ENCODE data around the gene SFXN5.

Gene SFXN5

DNA sequence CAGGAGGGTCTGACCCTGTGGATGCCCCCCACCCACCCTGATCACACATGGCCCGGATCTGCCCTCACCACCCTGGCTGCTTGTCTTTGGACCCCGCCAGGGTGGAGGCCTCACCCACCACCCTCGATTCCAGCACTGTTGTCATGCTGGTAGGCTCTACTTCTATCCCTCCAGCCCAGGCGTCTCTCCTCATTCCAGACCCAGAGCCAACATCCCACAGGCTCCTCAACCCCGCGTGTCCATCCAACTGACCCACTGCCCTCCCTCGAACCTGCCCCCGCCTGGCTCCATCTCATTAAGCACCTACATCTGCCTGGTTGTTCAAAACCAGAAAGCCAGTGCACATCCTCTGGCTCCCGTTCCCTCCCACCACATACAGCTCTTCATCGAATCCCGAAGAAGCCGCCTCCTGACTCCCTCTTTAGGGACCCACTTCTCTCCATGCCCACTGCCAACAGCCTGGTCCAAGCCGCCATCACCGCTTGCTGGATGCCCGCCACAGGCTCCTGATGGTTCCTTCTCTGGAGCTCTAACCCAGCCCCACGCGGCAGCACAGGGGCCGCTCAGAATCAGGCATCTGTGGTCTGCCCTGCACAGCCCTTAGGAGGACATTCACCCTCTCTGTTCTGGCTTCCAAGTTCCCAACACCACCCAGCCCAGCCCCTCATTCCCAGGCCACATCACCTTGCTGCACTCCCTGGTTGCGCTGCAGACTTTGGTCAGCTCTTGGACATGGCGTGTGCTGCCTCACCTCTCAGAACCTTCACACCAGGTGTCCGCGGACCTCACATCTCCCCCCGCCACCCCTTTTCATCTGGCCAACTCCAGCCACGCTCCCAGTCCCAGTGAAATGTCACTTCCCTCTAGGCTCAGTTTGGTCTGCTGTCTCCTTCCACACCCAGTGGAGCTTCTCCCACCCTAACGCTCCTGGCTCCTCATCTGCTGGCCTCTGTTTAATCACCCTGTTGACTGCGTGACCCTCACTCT, 111.2 kb downstream of the SFXN5 start:
- H3K27me3 Mint-ChIP-seq: no peaks in the 10 kb centered on the region
- H3K36me3 Mint-ChIP-seq (ENCODE audit: insufficient read depth): peaks cover 4% of the 10 kb centered on the region
- no peak for ATAC-seq (replicated peaks; ENCODE audit: extremely low read depth, poor library complexity, severe bottlenecking)
- DNase-seq (ENCODE audit: low spot score in 2 of 2): no peak
- H3K27ac Mint-ChIP-seq (ENCODE audit: low read depth): peak overlapping the region; percentile 39
- peaks cover 52% of the 10 kb centered on the region for H3K4me1 Mint-ChIP-seq
- H3K9me3 Mint-ChIP-seq: no peaks in the 10 kb centered on the region
- no peak overlapping the region for H3K4me3 Mint-ChIP-seq

- H3K27me3 Mint-ChIP-seq: no peaks in the 10 kb centered on the region
- peak overlapping the region; percentile 33 for H3K27ac Mint-ChIP-seq (ENCODE audit: low read depth)
- no peaks in the 10 kb centered on the region for H3K9me3 Mint-ChIP-seq
- peaks cover 58% of the 10 kb centered on the region for H3K4me1 Mint-ChIP-seq
- DNase-seq (ENCODE audit: low spot score in 2 of 2): no peak
- no peak for ATAC-seq (replicated peaks; ENCODE audit: extremely low read depth, poor library complexity, severe bottlenecking)
- peaks cover 4% of the 10 kb centered on the region for H3K36me3 Mint-ChIP-seq (ENCODE audit: insufficient read depth)
- H3K4me3 Mint-ChIP-seq: no peak overlapping the region
These were observed 112.0 kb downstream of the SFXN5 start for GRCh38 chr2:72959554-72959953.

- H3K36me3 Mint-ChIP-seq (ENCODE audit: insufficient read depth): peaks cover 6% of the 10 kb centered on the region
- H3K4me1 Mint-ChIP-seq: peaks cover 66% of the 10 kb centered on the region
- peak overlapping the region; percentile 33 for H3K27ac Mint-ChIP-seq (ENCODE audit: low read depth)
- DNase-seq (ENCODE audit: low spot score in 2 of 2) (no peak), ATAC-seq (replicated peaks; ENCODE audit: extremely low read depth, poor library complexity, severe bottlenecking) (no peak)
- no peak overlapping the region for H3K4me3 Mint-ChIP-seq
- H3K9me3 Mint-ChIP-seq: no peaks in the 10 kb centered on the region
- H3K27me3 Mint-ChIP-seq: no peaks in the 10 kb centered on the region
These were observed 112.7 kb downstream of the SFXN5 start for GRCh38 chr2:72958542-72959385.

DNA sequence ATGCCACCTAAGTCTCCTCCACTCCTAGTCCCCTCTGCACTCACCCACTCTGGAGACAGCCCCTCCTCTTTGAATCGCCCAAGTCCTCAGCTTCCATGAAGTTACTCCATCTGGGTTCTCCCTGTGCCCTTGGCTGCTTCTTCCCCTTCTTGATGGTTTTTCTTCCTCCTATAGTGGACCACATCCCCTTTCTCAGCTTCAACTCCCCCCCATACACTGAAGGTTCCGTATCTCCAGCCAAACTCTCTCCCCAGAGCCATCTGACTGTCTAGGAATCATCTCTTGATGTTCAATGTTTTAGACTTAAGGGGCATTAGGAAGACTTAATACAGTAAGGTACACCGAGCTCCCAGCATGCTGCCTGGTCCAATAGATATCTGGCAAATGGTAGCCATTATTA, 114.6 kb downstream of the SFXN5 start:
- H3K36me3 Mint-ChIP-seq (ENCODE audit: insufficient read depth): peaks cover 6% of the 10 kb centered on the region

DNA sequence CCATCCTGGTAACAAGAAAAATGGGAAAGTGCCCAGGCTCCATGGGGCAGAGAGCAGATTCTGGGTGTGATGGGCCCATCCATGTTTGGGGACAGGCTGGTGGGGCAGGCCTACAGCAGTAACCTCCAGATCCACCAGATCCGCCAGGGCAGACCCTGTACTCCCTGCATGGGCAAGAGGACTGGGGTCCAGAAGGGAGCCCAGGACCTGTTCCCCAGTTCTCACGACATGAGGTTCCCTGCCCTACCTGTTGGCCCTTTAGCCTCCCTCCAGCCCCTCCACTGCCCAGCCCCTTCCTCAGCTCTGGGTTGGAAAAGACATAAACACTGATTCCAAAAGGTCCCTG, 115.5 kb downstream of the SFXN5 start:
- H3K36me3 Mint-ChIP-seq (ENCODE audit: insufficient read depth): peaks cover 4% of the 10 kb centered on the region
- no peak for ATAC-seq (replicated peaks; ENCODE audit: extremely low read depth, poor library complexity, severe bottlenecking)
- H3K4me1 Mint-ChIP-seq: peaks cover 69% of the 10 kb centered on the region
- H3K9me3 Mint-ChIP-seq: no peaks in the 10 kb centered on the region
- H3K27ac Mint-ChIP-seq (ENCODE audit: low read depth): no peak overlapping the region
- no peak for DNase-seq (ENCODE audit: low spot score in 2 of 2)
- no peaks in the 10 kb centered on the region for H3K27me3 Mint-ChIP-seq
- H3K4me3 Mint-ChIP-seq: no peak overlapping the region

More for the DNA sequence above, 114.6 kb downstream of the SFXN5 start:
- ATAC-seq (replicated peaks; ENCODE audit: extremely low read depth, poor library complexity, severe bottlenecking) (no peak), DNase-seq (ENCODE audit: low spot score in 2 of 2) (no peak)
- Mint-ChIP-seq H3K4me1 (peaks cover 75% of the 10 kb centered on the region), H3K4me3 (no peak overlapping the region), H3K9me3 (no peaks in the 10 kb centered on the region), H3K27me3 (no peaks in the 10 kb centered on the region), H3K27ac (ENCODE audit: low read depth) (no peak overlapping the region)

- Mint-ChIP-seq H3K36me3 (ENCODE audit: insufficient read depth) (peaks cover 4% of the 10 kb centered on the region), H3K9me3 (no peaks in the 10 kb centered on the region), H3K27me3 (no peaks in the 10 kb centered on the region), H3K27ac (ENCODE audit: low read depth) (no peak overlapping the region), H3K4me1 (peaks cover 63% of the 10 kb centered on the region), H3K4me3 (peak overlapping the region; percentile 87)
- ATAC-seq (replicated peaks; ENCODE audit: extremely low read depth, poor library complexity, severe bottlenecking) (no peak), DNase-seq (ENCODE audit: low spot score in 2 of 2) (no peak)
These were observed 116.1 kb downstream of the SFXN5 start for GRCh38 chr2:72955228-72956049.

- Mint-ChIP-seq H3K9me3 (no peaks in the 10 kb centered on the region), H3K36me3 (ENCODE audit: insufficient read depth) (peaks cover 4% of the 10 kb centered on the region), H3K27ac (ENCODE audit: low read depth) (peak overlapping the region; percentile 90), H3K4me3 (peak overlapping the region; percentile 87), H3K27me3 (no peaks in the 10 kb centered on the region), H3K4me1 (peaks cover 55% of the 10 kb centered on the region)
- ATAC-seq (replicated peaks; ENCODE audit: extremely low read depth, poor library complexity, severe bottlenecking) (no peak), DNase-seq (ENCODE audit: low spot score in 2 of 2) (no peak)
These were observed 116.9 kb downstream of the SFXN5 start for GRCh38 chr2:72954376-72955227.

DNA sequence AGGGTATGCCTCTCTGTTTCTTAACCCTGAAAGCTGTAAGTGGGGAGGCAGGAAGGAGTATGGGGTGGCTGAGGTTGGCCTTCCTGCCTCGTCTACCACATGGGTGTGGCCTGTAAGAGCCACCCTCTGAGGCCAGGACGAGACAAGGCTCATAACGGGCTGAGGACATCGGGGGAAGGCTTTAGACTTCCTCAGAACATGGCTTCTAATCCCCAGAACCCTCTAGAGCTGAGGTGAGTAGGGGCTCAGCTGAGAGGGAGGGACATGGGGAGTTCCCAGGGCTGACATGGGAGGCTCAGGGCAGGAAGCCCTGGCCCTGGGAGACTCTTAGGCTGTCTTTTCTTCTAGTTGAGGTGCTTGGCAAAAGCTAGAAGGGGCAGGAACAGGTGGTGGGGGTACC, 117.5 kb downstream of the SFXN5 start:
- Mint-ChIP-seq H3K4me1 (peaks cover 49% of the 10 kb centered on the region), H3K27ac (ENCODE audit: low read depth) (peak overlapping the region; percentile 90), H3K36me3 (ENCODE audit: insufficient read depth) (peaks cover 4% of the 10 kb centered on the region), H3K27me3 (no peaks in the 10 kb centered on the region), H3K9me3 (no peaks in the 10 kb centered on the region), H3K4me3 (peak overlapping the region; percentile 87)
- DNase-seq (ENCODE audit: low spot score in 2 of 2) (no peak), ATAC-seq (replicated peaks; ENCODE audit: extremely low read depth, poor library complexity, severe bottlenecking) (peak; percentile 92)

GRCh38 chr2:72953528-72953927, 118.0 kb downstream of the SFXN5 start:
- H3K27ac Mint-ChIP-seq (ENCODE audit: low read depth): peak overlapping the region; percentile 90
- H3K27me3 Mint-ChIP-seq: no peaks in the 10 kb centered on the region
- H3K4me1 Mint-ChIP-seq: peaks cover 46% of the 10 kb centered on the region
- H3K9me3 Mint-ChIP-seq: no peaks in the 10 kb centered on the region
- ATAC-seq (replicated peaks; ENCODE audit: extremely low read depth, poor library complexity, severe bottlenecking) (no peak), DNase-seq (ENCODE audit: low spot score in 2 of 2) (no peak)
- peak overlapping the region; percentile 87 for H3K4me3 Mint-ChIP-seq
- H3K36me3 Mint-ChIP-seq (ENCODE audit: insufficient read depth): peaks cover 4% of the 10 kb centered on the region

DNA sequence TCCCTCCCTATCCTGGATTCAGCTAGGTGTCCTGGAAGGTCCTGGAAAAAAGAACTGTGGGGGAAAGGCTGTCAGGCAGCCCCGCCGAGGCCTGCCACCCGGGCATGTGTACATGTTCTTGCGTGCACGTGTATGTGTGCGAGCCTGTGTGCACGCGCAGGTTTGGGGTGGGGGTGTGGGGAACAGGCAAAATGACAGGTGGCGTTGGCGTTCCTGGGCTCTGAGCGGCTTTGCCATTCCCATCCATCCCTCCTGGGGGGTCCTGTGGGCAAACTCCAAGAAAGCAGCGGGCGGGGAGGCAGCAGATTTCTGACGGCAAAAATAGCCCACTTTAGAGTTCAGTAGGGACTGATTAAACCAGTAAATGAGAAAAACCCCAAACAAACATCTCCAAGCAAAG, 118.6 kb downstream of the SFXN5 start:
- ATAC-seq (replicated peaks; ENCODE audit: extremely low read depth, poor library complexity, severe bottlenecking): no peak
- peak overlapping the region; percentile 90 for H3K27ac Mint-ChIP-seq (ENCODE audit: low read depth)
- peaks cover 4% of the 10 kb centered on the region for H3K36me3 Mint-ChIP-seq (ENCODE audit: insufficient read depth)

GRCh38 chr2:72952110-72952823, 119.2 kb downstream of the SFXN5 start:
- Mint-ChIP-seq H3K36me3 (ENCODE audit: insufficient read depth) (peaks cover 4% of the 10 kb centered on the region), H3K27me3 (no peaks in the 10 kb centered on the region), H3K9me3 (no peaks in the 10 kb centered on the region), H3K4me1 (peaks cover 36% of the 10 kb centered on the region), H3K27ac (ENCODE audit: low read depth) (no peak overlapping the region), H3K4me3 (no peak overlapping the region)
- no peak for ATAC-seq (replicated peaks; ENCODE audit: extremely low read depth, poor library complexity, severe bottlenecking)
- no peak for DNase-seq (ENCODE audit: low spot score in 2 of 2)

More for the DNA sequence above, 118.6 kb downstream of the SFXN5 start:
- no peak for DNase-seq (ENCODE audit: low spot score in 2 of 2)
- no peaks in the 10 kb centered on the region for H3K9me3 Mint-ChIP-seq
- peak overlapping the region; percentile 87 for H3K4me3 Mint-ChIP-seq
- H3K4me1 Mint-ChIP-seq: peaks cover 42% of the 10 kb centered on the region
- H3K27me3 Mint-ChIP-seq: no peaks in the 10 kb centered on the region
